GM21526 (cell line): ENCODE data around the gene TDRD10.

Source experiments
- ATAC-seq: cut with Tn5 transposase; IDR thresholded peaks from one replicate; pipeline ENCODE4 v1.9.1; 2021; ENCODE audit warnings: moderate library complexity; ENCODE audit not compliant: unreplicated experiment, low FRiP score

The TDRD10 gene

GRCh38 chr1:154550657-154551056 lies 48.6 kb downstream of the TDRD10 start:
- ATAC-seq = no peak

- no peak for ATAC-seq
These were observed 49.5 kb downstream of the TDRD10 start for GRCh38 chr1:154551474-154551873.

GRCh38 chr1:154552036-154552435 lies 50.0 kb downstream of the TDRD10 start:
- ATAC-seq = no peak

GRCh38 chr1:154553056-154554030 lies 51.3 kb downstream of the TDRD10 start:
- ATAC-seq = no peak

GRCh38 chr1:154556422-154556821 lies 54.4 kb downstream of the TDRD10 start:
- ATAC-seq = no peak

- no peak for ATAC-seq
These were observed 55.4 kb downstream of the TDRD10 start for GRCh38 chr1:154557248-154557938.

- ATAC-seq = peak; percentile 8
These were observed 56.1 kb downstream of the TDRD10 start, which contains the start of gene UBE2Q1 for GRCh38 chr1:154557939-154558719. TSS of gene UBE2Q1 (minus strand) at chr1:154558662. CDS start at chr1:154558553, 109 bp downstream.

GRCh38 chr1:154558720-154559465 lies 56.9 kb downstream of the TDRD10 start:
- peak; percentile 79 for ATAC-seq

GRCh38 chr1:154559466-154560044 lies 57.5 kb downstream of the TDRD10 start:
- peak; percentile 43 for ATAC-seq

- ATAC-seq = no peak
These were observed 63.9 kb downstream of the TDRD10 start for GRCh38 chr1:154565876-154566275.

- ATAC-seq = no peak
These were observed 65.6 kb downstream of the TDRD10 start, which contains the start of gene CHRNB2 for GRCh38 chr1:154567386-154568156. TSS of gene CHRNB2 (plus strand) at chr1:154567778. CDS start at chr1:154568045, 267 bp downstream.

- no peak for ATAC-seq
These were observed 66.3 kb downstream of the TDRD10 start for GRCh38 chr1:154568157-154568815.

- no peak for ATAC-seq
These were observed 69.4 kb downstream of the TDRD10 start for GRCh38 chr1:154571244-154571963.

GRCh38 chr1:154571964-154572288 lies 69.9 kb downstream of the TDRD10 start:
- ATAC-seq = no peak

- no peak for ATAC-seq
These were observed 70.6 kb downstream of the TDRD10 start for GRCh38 chr1:154572468-154573167.

GRCh38 chr1:154573168-154573510 lies 71.1 kb downstream of the TDRD10 start:
- ATAC-seq = no peak

GRCh38 chr1:154574716-154575115 lies 72.7 kb downstream of the TDRD10 start:
- ATAC-seq = no peak
